HK-2 (cell line): ENCODE results near the gene GNG14.
"Not testable (repeated sequence)": the region's sequence is repeated elsewhere in the genome, so short reads cannot be mapped to it uniquely, and the experiment has no call there.

Experiments
- DNase-seq: peaks from one replicate; pipeline ENCODE4 v3.0.0-alpha.2; 2018; ENCODE audit not compliant: unreplicated experiment

GNG14 gene

DNA sequence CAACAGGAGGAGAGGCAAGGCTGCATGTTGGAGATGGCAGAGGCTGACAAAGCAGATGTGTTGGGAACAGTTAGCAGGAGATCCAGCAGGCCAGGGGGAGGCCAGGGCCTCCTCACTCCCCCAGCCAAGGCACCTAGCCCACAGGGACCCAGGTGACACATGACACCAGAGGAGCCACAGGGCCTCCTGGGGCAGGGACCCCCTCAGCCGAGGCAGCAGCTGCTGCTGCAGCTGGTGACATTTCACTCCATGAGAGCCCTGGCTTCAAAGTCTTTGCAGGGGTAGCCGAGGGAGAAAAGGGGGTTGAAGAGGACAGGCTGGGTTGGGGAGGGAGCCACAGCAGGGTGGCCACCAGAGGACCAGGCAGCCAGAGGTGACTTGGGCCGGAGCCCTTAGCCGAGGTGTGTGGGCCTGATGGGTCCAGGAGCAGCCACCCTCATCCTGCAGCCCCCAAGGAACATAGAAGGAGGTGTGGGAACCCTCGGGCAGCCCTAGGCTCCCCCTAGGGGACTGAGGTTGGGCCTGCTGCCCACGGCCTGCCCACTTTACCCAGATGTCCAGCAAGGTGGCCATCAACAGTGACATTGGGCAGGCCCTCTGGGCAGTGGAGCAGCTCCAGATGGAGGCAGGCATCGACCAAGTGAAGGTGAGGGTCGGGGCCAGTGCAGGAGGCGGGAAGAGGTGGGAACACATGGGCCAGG lies at the start of gene GNG14:
Gene GNG14 (plus strand): TSS at position 503 of the 701 bp plus-strand sequence. CDS start 51 bp downstream, at position 554.
- DNase-seq, result no peak

- DNase-seq, result no peak
Measured at GRCh38 chr19:12638611-12639182, 49.1 kb upstream of the GNG14 start.

GRCh38 chr19:12639901-12640613 lies 47.7 kb upstream of the GNG14 start:
- peak; percentile 14 for DNase-seq

DNA sequence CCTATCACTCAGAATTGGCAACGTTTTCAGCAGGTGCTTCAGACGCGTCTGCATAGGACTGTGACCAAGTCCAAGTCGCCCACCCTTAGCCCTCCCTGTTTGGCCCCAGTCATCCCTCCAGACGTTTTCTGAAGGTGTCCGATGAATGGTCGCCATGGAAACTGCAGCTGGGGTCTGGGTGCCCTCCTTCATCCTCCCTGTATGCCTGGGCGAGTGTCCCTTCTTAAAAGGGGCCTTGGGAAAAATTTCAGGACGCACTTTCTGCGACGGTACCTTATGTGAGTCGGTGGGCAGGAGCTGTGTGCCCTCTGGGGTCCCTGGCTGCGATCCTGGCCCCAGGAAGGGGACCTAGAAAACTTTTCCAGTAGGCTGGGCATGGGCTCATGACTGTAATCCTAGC lies 46.3 kb upstream of the GNG14 start:
- DNase-seq, result no peak

- no peak for DNase-seq
Measured at GRCh38 chr19:12642506-12642905, 45.3 kb upstream of the GNG14 start.

GRCh38 chr19:12643716-12644115 lies 44.1 kb upstream of the GNG14 start:
- not testable (repeated sequence) for DNase-seq

GRCh38 chr19:12646551-12646950 lies 41.2 kb upstream of the GNG14 start:
- DNase-seq, result no peak

DNA sequence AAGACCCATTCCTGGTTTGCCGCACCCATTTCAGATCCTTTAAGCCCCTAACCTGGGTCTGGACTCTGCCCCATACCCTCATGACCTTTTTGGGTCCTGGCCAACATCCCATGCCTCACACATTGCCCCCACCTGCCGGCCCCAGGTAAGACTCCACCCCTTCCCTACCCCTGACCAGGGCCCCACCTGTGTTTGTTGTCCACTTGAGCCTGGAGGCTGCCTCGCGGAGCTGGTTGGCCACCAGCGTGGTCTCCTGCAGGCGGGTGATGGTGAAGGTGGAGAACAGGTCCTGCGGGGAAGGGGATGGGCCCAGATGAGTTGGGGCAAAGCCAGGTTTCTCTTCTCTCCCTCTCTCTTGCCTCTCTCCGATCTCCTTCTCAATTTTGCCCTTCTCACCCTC lies 40.8 kb upstream of the GNG14 start:
- no peak for DNase-seq

DNA sequence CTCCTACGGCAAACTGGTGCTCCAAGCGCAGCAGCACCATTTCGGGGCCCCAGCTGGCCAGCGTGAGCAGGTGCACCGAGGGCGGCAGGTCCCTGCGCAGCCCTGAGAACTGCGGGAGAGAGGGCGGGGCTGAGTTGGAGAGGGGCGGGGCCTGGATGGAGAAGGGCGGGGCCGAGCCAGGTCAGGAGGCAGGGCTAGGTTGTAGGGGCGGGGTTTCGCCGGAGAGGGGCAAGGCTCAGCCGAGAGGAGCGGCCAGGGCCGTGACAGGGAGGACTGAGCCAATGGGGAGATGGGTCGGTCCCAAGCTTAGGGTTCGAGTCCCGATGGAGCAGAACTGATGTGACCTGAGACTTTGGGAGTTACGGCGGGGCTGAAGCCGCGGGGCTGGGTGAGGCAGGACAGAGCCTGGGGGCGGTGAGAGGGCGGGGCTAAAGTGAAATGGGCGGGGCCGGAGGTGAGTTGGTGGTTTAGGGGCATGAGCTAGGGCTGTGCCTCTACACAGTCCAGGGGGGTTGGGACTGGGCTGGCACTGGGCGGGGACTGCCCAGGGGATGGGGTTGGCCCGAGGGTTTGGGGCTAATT lies 40.2 kb upstream of the GNG14 start:
- DNase-seq, result no peak

DNA sequence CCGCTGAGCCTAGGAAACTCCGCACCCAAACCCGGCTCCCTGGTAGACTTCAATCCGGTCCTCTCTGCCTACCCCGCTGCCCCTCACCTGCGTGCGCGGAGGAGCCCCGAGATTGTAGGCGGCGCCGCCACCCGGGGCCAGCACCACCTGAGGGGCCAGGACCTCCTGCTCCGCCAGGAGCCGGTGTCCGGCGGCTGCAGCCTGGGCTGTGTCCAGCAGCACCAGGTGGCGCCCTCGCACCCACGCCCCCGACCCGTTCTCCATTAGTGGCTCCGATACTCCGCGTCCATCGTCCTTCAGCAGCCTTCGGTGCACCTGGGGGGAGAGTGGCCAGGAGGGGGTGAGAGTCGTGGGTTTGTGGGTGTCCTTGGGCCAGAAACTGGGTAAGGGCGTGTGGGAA lies 39.7 kb upstream of the GNG14 start:
- no peak for DNase-seq

DNA sequence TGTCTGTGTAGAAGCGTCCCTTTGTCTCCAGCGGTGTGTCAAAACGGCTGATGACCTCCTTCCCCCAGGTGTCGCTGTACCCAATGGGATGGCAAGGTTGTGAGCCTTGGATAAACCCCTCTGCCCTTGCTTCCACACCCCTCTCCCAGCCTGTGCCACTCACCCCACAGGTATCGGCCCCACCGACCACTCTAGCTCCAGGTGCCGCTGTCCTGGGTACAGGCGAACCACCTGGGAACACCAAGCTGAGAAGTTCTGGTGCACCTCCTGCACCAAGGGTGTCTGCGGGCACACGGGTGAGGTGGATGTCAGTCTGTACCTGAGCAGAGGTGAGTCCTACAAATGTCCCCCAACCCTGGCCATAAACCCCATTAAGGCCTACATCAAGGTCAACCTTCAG lies 37.9 kb upstream of the GNG14 start:
- DNase-seq, result no peak

DNA sequence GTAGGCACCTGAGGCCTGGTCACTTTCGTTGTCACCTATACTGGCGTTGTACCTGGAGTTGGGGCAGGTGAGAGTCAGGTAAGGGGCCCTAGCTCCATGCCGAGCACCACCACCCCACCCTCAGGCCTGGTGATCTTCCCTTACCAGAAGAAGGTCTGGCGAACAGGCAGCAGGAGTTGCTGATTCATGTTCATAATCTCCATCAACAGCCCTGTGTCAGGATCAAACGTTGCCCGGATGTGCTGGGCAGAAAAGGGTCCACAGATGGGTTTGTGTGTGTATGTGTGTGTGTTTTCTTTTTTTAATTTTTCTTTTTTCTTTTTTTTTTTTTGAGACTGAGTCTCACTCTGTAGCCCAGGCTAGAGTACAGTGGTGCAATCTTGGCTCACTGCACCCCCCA lies 35.6 kb upstream of the GNG14 start:
- DNase-seq, result no peak

- no peak for DNase-seq
Measured at GRCh38 chr19:12655546-12655945, 32.3 kb upstream of the GNG14 start.

DNA sequence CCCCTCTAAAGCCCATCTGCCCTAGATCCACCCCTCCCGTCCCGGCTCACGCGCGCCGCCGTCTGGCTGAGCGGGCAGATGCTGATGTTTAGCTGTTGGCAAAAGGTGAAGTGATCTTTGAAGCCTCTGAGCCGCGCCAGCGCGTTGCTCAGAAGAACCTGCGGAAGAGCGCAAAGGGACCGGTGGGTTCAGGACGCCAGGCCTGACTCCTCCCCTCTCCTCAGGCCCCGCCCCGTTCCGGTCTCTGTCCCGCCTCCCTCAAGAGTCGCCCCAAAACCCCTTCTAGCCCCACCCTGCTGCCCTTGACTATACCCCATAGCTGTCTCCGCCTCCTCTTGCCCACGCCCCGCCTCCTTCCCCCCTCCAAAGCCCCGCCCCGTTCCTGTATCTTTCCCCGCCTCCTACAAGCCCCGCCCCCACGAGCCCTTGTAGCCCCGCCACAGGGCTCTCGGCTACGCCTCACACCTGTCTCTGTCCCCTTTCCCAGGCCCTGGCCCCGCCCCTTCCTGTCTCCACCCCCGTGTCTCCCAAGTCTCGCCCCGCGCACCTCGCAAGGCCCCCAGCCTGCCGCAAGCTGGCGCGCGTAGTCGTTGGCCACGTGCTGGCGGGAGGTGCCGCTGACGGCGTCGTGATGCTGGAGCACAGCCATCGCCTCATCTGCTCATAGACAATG lies 30.8 kb upstream of the GNG14 start:
- no peak for DNase-seq

GRCh38 chr19:12657966-12658365 lies 29.8 kb upstream of the GNG14 start:
- DNase-seq, result no peak

DNA sequence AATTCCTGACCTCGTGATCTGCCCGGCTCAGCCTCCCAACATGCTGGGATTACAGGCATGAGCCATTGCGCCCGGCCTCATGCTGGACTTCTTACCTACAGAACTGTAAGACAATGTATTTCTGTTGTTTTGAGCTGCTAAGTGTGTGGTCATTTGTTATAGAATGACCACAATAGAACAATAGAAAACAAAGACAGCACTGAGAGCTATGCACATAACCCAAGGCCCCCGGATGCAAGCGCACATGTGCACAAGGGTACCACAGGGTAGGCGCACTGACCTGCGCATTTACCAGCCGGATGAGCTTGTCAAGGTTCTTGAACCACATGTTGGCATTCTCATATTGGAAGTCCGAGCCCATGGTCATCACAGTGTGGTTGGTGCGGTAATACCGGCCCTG lies 26.8 kb upstream of the GNG14 start:
- no peak for DNase-seq

DNA sequence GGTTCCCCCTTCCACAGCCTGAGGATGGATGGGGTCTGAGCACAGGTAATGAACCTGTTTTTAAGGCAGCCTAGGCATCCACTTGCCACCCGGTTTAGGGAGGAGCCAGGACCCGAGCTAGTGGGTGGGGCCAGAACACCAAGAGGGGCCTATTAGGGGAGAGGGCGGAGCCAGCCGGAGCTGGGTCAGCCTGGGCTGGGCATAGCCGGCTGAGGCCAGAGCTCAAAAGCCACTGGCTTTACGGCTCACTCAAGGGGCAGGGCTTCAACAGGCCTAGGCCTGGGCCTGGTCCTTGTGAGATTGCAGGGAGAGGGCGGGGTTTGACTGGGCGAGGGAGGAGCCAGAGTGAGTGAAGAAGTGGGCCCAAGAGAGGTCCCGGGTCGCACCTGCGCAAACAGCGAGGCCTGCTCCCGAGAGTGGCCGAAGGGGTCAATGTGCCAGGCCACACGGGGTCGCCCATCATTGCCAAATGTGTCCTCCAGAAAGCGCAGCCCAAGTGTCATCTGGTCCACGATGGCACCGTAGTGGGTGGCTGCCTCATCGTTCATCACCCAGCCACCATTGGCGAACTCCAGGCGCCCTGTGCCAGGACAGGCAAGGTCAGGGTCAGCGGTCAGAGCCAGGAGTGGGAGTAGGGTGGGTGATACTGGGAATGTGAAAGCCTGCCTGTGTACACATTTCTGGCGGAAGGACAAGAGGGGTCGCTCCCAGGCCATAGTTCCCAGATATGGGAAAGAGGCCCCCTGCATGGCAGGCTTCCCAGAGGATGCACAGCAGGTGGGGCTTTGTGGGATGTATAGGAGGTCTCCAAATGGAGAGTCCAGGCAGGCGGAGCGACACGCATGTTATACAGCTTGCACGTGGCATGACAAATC lies 23.2 kb upstream of the GNG14 start:
- DNase-seq, result no peak

DNA sequence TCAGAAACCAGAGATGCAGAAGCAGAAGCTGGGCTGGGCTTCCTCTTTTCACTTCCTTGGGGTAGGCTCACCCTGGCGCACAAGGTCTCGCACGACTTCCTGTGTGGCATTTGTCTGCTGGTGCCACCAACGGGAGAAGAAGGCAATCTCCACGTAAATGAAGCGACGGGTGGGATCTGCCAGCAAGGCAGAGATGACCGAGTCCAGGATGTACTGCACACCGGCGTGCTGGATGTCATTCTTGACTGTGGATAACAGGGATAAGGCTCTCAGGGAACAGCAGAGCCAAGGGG lies 22.6 kb upstream of the GNG14 start:
- DNase-seq, result no peak

- DNase-seq, result no peak
Measured at GRCh38 chr19:12665671-12666264, 22.0 kb upstream of the GNG14 start.

- peak; percentile 74 for DNase-seq
Measured at GRCh38 chr19:12666265-12667048, 21.3 kb upstream of the GNG14 start, which contains the start of the genes MAN2B1 and WDR83. Gene MAN2B1 (minus strand): TSS chr19:12666742. CDS start chr19:12666701, 41 bp downstream. Gene WDR83 (plus strand): TSS chr19:12666807. CDS start chr19:12669791, 2,984 bp downstream.
